BLaER1 treated with 17β-estradiol and CSF1 and Interleukin-3, amounts not matched to agents 10 nM and 100 nM (cell line): ENCODE measurements around the gene ELOF1.

Experiments
- H3K27ac ChIP-seq, 11 experiments: shearing (Covaris generic); formaldehyde crosslinking; 2 replicates each; pipeline ENCODE4 v1.8.1; 2022
- H3K27me3 ChIP-seq, 11 experiments: shearing (Covaris generic); formaldehyde crosslinking; 2 replicates each; pipeline ENCODE4 v1.8.1; 2022
- H3K36me3 ChIP-seq, 11 experiments: shearing (Covaris generic); formaldehyde crosslinking; 2 replicates each; pipeline ENCODE4 v1.8.1; 2022
- H3K4me1 ChIP-seq, 10 experiments: shearing (Covaris generic); formaldehyde crosslinking; 2 replicates each; pipeline ENCODE4 v1.8.1; 2022
- H3K4me2 ChIP-seq, 11 experiments: shearing (Covaris generic); formaldehyde crosslinking; 2 replicates each; pipeline ENCODE4 v1.8.1; 2022
- H3K4me3 ChIP-seq, 10 experiments: shearing (Covaris generic); formaldehyde crosslinking; 2 replicates each; pipeline ENCODE4 v1.8.1; 2022
- H3K9ac ChIP-seq, 11 experiments: shearing (Covaris generic); formaldehyde crosslinking; 2 replicates each; pipeline ENCODE4 v1.8.1; 2022
- H3K9me3 ChIP-seq, 11 experiments: shearing (Covaris generic); formaldehyde crosslinking; replicated peaks in 1 of 11; 2 replicates each; pipeline ENCODE4 v1.8.1; 2022
- H4K20me1 ChIP-seq, 11 experiments: shearing (Covaris generic); formaldehyde crosslinking; 2 replicates each; pipeline ENCODE4 v1.8.1; 2022
- Cebpa-rat ChIP-seq, 11 experiments: shearing (Covaris generic); IDR thresholded peaks; 2 replicates each; pipeline ENCODE4 v1.8.1; 2022

Gene ELOF1

GRCh38 chr19:11535792-11536595 is 23.0 kb downstream of the ELOF1 start:
- no peak overlapping the region for H3K27ac ChIP-seq
- peaks cover 0 to 32% (median 21%) of the 10 kb centered on the region in 10 experiments; a peak in 18 of 20 replicates for H3K4me1 ChIP-seq
- no peak overlapping the region; a peak in 1 of 22 replicates for H3K9ac ChIP-seq
- H3K27me3 ChIP-seq = peaks cover 0 to 15% (median 13%) of the 10 kb centered on the region in 11 experiments; a peak in 13 of 22 replicates
- H3K4me2 ChIP-seq = peak overlapping the region; percentile 43 to 76 (median 56); a peak in 20 of 22 replicates
- no peak for TF ChIP-seq Cebpa-rat (IDR thresholded peaks at IDR 0.05)
- no peaks in the 10 kb centered on the region for H3K9me3 ChIP-seq
- no peaks in the 10 kb centered on the region for H3K36me3 ChIP-seq
- H4K20me1 ChIP-seq = no peaks in the 10 kb centered on the region
- H3K4me3 ChIP-seq = 0 out of 20 replicates have a peak overlapping the region, but pooled peaks of 1 of the 10 experiments have one; percentile 14

DNA sequence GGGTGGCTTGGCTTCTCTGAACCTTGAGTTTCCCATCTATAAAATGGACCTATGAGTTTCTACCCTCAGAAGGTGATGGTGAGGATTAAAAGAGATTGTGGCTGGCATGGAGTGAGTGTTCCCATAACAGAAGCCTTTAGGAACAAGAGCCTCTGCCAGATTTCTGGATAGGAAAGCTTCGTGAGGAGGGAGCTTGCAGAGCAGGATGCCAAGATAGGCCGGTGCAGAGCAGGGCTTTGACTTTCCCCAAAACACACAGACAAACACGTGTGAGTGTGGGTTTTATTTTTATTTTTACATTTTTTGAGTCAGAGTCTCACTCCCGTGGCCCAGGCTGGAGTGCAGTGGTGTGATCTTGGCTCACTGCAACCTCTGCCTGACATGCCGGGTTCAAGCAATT is 24.1 kb downstream of the ELOF1 start:
- Histone ChIP-seq H3K4me3 (no peak overlapping the region), H3K27ac (no peak overlapping the region), H3K27me3 (peaks cover 0 to 15% (median 13%) of the 10 kb centered on the region in 11 experiments; a peak in 13 of 22 replicates), H3K9me3 (no peaks in the 10 kb centered on the region), H4K20me1 (no peaks in the 10 kb centered on the region), H3K36me3 (no peaks in the 10 kb centered on the region), H3K4me2 (0 out of 22 replicates have a peak overlapping the region, but pooled peaks of 1 of the 11 experiments have one; percentile 16), H3K9ac (no peak overlapping the region), H3K4me1 (peaks cover 0 to 32% (median 21%) of the 10 kb centered on the region in 10 experiments; a peak in 18 of 20 replicates)
- no peak for TF ChIP-seq Cebpa-rat (IDR thresholded peaks at IDR 0.05)

DNA sequence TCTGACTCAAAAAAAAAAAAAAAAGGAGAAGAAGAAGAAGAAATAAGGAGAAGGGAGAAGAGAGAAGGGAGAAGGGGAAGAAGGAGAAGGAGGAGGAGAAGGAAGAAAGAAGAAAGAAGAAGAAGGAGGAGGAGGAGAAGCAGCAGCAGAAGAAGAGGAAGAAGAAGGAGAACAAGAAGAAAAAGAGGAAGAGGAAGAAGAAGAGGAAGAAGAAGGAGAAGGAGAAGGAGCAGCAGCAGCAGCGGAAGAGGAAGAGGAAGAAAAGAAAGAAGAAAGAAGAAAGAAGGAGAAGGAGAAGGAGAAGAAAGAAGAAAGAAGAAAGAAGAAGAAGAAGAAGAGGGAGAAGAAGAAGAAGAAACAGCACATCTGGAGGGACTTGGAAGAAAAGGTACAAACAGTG is 24.5 kb downstream of the ELOF1 start:
- no peak for TF ChIP-seq Cebpa-rat (IDR thresholded peaks at IDR 0.05)
- Histone ChIP-seq H3K4me1 (peaks cover 0 to 33% (median 21%) of the 10 kb centered on the region in 10 experiments; a peak in 18 of 20 replicates), H3K27me3 (peaks cover 0 to 15% (median 13%) of the 10 kb centered on the region in 11 experiments; a peak in 13 of 22 replicates), H3K4me2 (peak overlapping the region in 4 of 11 experiments; percentile 16 to 63 (median 44); a peak in 6 of 22 replicates), H4K20me1 (no peaks in the 10 kb centered on the region), H3K9ac (no peak overlapping the region), H3K27ac (no peak overlapping the region), H3K4me3 (no peak overlapping the region), H3K9me3 (no peaks in the 10 kb centered on the region), H3K36me3 (no peaks in the 10 kb centered on the region)

DNA sequence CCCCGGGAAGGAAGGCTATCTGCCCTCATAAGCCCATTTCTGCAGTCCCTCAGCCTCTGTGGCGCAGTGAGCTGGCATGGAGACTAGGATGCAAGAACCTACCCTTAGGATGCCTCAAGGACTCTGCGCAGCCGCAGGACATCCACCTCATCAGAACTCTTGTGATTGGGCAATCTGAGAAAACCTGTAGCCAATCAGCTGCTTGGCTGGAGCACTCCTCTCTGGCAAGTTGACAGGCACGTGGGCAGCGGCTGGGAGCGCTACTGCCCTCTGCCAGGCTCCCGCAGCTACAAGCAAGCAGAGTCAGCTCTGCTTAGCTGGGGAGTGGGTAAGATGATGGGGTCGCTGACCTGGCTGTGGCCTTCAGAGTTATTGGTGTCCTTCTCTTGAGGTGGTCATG is 28.6 kb downstream of the ELOF1 start:
- TF ChIP-seq Cebpa-rat (IDR thresholded peaks at IDR 0.05) = 0 out of 22 replicates have a peak, but pooled peaks of 1 of the 11 experiments have one; percentile 22
- H3K9me3 ChIP-seq = no peaks in the 10 kb centered on the region
- H3K36me3 ChIP-seq = peaks cover 0 to 17% (median 1%) of the 10 kb centered on the region in 11 experiments; a peak in 7 of 22 replicates
- H3K9ac ChIP-seq = no peak overlapping the region
- H3K4me2 ChIP-seq = no peak overlapping the region
- H3K27ac ChIP-seq = no peak overlapping the region
- H3K4me1 ChIP-seq = peaks cover 10 to 33% (median 25%) of the 10 kb centered on the region in 10 experiments
- H4K20me1 ChIP-seq = peaks cover 0 to 27% (median 6%) of the 10 kb centered on the region in 11 experiments; a peak in 8 of 22 replicates
- no peaks in the 10 kb centered on the region for H3K27me3 ChIP-seq
- H3K4me3 ChIP-seq = no peak overlapping the region

DNA sequence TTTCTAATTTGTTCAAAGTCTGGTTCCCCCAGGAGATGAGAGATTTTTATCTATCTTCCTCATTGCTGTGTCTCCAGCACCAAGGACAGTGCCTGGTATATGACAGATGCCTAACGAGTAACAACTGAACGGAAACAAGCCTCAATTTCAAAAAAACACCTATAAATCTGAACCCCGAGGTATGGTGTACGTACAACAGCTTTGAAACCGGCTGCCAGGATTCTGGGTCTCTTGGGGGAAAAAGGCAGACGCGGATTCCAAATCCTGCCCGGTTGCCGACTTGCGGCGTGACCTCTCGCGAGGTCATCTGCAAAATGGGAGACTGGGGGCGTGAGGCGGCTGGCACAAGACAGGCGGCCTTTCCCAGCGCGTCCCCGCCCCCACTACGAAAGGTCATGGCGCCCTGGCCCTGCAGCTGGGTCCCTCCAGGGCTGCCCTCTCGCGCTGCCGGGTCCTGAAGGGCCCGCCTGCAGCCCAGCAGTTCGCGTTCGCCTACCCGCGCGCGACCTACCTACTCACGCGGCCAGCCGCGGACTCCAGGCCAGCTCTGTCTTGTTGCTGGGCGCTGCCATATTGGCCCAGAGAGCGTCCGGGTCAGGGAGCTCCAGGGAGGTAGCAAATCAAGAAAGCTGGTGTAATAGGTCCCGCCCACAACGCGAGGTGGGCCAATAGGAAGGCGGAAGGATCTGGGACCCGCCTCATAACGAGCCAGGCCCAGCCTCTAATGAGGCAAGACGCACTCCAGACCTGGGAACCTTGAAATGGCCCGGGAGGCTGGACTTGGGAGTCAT is 30.3 kb downstream of the ELOF1 start, which contains the start of gene ECSIT:
Gene ECSIT (minus strand): TSS at position 584 of the 791 bp plus-strand sequence. CDS start 9,964 bp downstream, outside the sequence.
- H4K20me1 ChIP-seq = peaks cover 0 to 40% (median 7%) of the 10 kb centered on the region in 11 experiments; a peak in 10 of 22 replicates
- H3K27me3 ChIP-seq = no peaks in the 10 kb centered on the region
- peak within 1 kb of the TSS; percentile 74 to 92 (median 88) for H3K9ac ChIP-seq
- H3K36me3 ChIP-seq = peaks cover 3 to 34% (median 15%) of the 10 kb centered on the region in 11 experiments; a peak in 14 of 22 replicates
- H3K9me3 ChIP-seq = no peaks in the 10 kb centered on the region
- no peak for TF ChIP-seq Cebpa-rat (IDR thresholded peaks at IDR 0.05)
- H3K4me1 ChIP-seq = peaks cover 10 to 17% (median 13%) of the 10 kb centered on the region in 10 experiments
- peak within 1 kb of the TSS; percentile 34 to 94 (median 87); a peak in 21 of 22 replicates for H3K27ac ChIP-seq
- H3K4me2 ChIP-seq = peak within 1 kb of the TSS; percentile 84 to 97 (median 94)
- H3K4me3 ChIP-seq = peak within 1 kb of the TSS; percentile 64 to 87 (median 77)

DNA sequence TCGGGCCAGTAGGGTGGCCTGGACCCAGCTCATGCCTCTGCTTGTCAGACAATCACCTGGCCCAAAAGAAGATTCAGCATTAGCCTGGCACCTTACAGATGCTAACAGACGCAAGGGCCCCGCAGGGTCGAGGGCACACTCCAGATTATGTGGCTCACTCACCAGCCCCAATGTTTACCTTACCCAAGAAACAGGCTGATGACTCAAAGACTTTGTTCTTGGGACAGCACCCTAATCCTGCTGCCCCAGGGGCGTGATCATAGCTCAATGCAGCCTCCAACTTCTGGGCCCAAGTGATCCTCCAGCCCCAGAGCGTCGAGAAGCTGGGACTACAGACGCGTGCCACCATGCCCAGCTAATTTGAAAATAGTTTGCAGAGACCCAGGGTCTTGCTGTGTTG is 39.9 kb downstream of the ELOF1 start:
- Histone ChIP-seq H3K27ac (no peak overlapping the region), H3K4me2 (no peak overlapping the region), H3K27me3 (no peaks in the 10 kb centered on the region), H4K20me1 (peaks cover 0 to 55% (median 19%) of the 10 kb centered on the region in 11 experiments; a peak in 12 of 22 replicates), H3K9ac (no peak overlapping the region), H3K4me3 (no peak overlapping the region), H3K4me1 (no peaks in the 10 kb centered on the region), H3K36me3 (peaks cover 14 to 98% (median 55%) of the 10 kb centered on the region in 11 experiments), H3K9me3 (no peaks in the 10 kb centered on the region)
- TF ChIP-seq Cebpa-rat (IDR thresholded peaks at IDR 0.05) = no peak

- H3K27ac ChIP-seq = no peak overlapping the region
- no peaks in the 10 kb centered on the region for H3K27me3 ChIP-seq
- TF ChIP-seq Cebpa-rat (IDR thresholded peaks at IDR 0.05) = no peak
- H3K4me2 ChIP-seq = no peak overlapping the region
- no peak overlapping the region for H3K9ac ChIP-seq
- H3K36me3 ChIP-seq = peaks cover 25 to 89% (median 62%) of the 10 kb centered on the region in 11 experiments
- H3K9me3 ChIP-seq = no peaks in the 10 kb centered on the region
- no peaks in the 10 kb centered on the region for H3K4me1 ChIP-seq
- no peak overlapping the region for H3K4me3 ChIP-seq
- H4K20me1 ChIP-seq = peaks cover 0 to 19% (median 5%) of the 10 kb centered on the region in 11 experiments; a peak in 11 of 22 replicates
Measured at GRCh38 chr19:11513946-11514345, 45.1 kb downstream of the ELOF1 start.

GRCh38 chr19:11510444-11510843 is 48.6 kb downstream of the ELOF1 start:
- Histone ChIP-seq H3K9me3 (no peaks in the 10 kb centered on the region), H4K20me1 (peaks cover 0 to 13% (median 0%) of the 10 kb centered on the region in 11 experiments; a peak in 5 of 22 replicates), H3K27ac (no peak overlapping the region), H3K36me3 (peaks cover 12 to 66% (median 34%) of the 10 kb centered on the region in 11 experiments; a peak in 21 of 22 replicates), H3K4me3 (no peak overlapping the region), H3K4me2 (no peak overlapping the region), H3K27me3 (no peaks in the 10 kb centered on the region), H3K4me1 (peaks cover 10 to 18% (median 13%) of the 10 kb centered on the region in 10 experiments), H3K9ac (no peak overlapping the region)
- no peak for TF ChIP-seq Cebpa-rat (IDR thresholded peaks at IDR 0.05)
